Memory B cell (primary cell): ENCODE measurements around the gene EXOC1L.

Experiments
- ATAC-seq: fragments of 150-1000 bp; cut with Tn5 transposase; 2 replicates; pipeline ENCODE4 v1.10.0; 2021; ENCODE audit warnings: low read depth, mild to moderate bottlenecking, moderate library complexity
- DNase-seq, 2 donors: peaks; one replicate each; pipeline ENCODE4 v3.0.0; 2022; ENCODE audit warnings: low spot score in 2 of 2
- H3K27ac Mint-ChIP-seq: one replicate; pipeline ENCODE4 v1.8.0; 2022; ENCODE audit warnings: mild to moderate bottlenecking, moderate library complexity, mixed read lengths
- H3K27me3 Mint-ChIP-seq: one replicate; pipeline ENCODE4 v1.8.0; 2022; ENCODE audit warnings: mixed read lengths
- H3K36me3 Mint-ChIP-seq: one replicate; pipeline ENCODE4 v1.8.0; 2022; ENCODE audit warnings: mild to moderate bottlenecking, mixed read lengths
- H3K4me1 Mint-ChIP-seq: one replicate; pipeline ENCODE4 v1.8.0; 2022; ENCODE audit warnings: mixed read lengths
- H3K4me3 Mint-ChIP-seq: one replicate; pipeline ENCODE4 v1.8.0; 2022; ENCODE audit warnings: mild to moderate bottlenecking, moderate library complexity, mixed read lengths
- H3K9me3 Mint-ChIP-seq: one replicate; pipeline ENCODE4 v1.8.0; 2022; ENCODE audit warnings: mixed read lengths

EXOC1L gene

GRCh38 chr4:55819634-55820033, at the start of gene EXOC1L:
Gene EXOC1L, plus strand, starts transcription at chr4:55819790. Its CDS starts 237 bp downstream, at chr4:55820027.
- DNase-seq = no peak
- H3K4me3 Mint-ChIP-seq = peak within 1 kb of the TSS; percentile 25

GRCh38 chr4:55770662-55771061, 48.9 kb upstream of the EXOC1L start:
- H3K27ac Mint-ChIP-seq = no peak overlapping the region
- no peak for ATAC-seq

More at GRCh38 chr4:55819634-55820033, at the start of gene EXOC1L:
- Mint-ChIP-seq H3K27ac (no peak within 1 kb of the TSS), H3K36me3 (peaks cover 2% of the 10 kb centered on the region), H3K27me3 (peaks cover 7% of the 10 kb centered on the region), H3K9me3 (peaks cover 1% of the 10 kb centered on the region), H3K4me1 (peaks cover 5% of the 10 kb centered on the region)
- no peak for ATAC-seq

GRCh38 chr4:55781341-55781740, 38.2 kb upstream of the EXOC1L start:
- DNase-seq (no peak), ATAC-seq (no peak)
- H3K4me1 Mint-ChIP-seq = no peaks in the 10 kb centered on the region
- H3K27me3 Mint-ChIP-seq = no peaks in the 10 kb centered on the region
- H3K27ac Mint-ChIP-seq = no peak overlapping the region
- H3K36me3 Mint-ChIP-seq = no peaks in the 10 kb centered on the region
- peaks cover 1% of the 10 kb centered on the region for H3K9me3 Mint-ChIP-seq
- H3K4me3 Mint-ChIP-seq = no peak overlapping the region

More at GRCh38 chr4:55770662-55771061, 48.9 kb upstream of the EXOC1L start:
- H3K9me3 Mint-ChIP-seq = no peaks in the 10 kb centered on the region
- no peaks in the 10 kb centered on the region for H3K36me3 Mint-ChIP-seq
- H3K4me3 Mint-ChIP-seq = no peak overlapping the region
- DNase-seq = no peak
- peaks cover 7% of the 10 kb centered on the region for H3K27me3 Mint-ChIP-seq
- H3K4me1 Mint-ChIP-seq = no peaks in the 10 kb centered on the region

GRCh38 chr4:55781812-55782211, 37.8 kb upstream of the EXOC1L start:
- no peaks in the 10 kb centered on the region for H3K27me3 Mint-ChIP-seq
- ATAC-seq (no peak), DNase-seq (no peak)
- H3K9me3 Mint-ChIP-seq = peaks cover 1% of the 10 kb centered on the region
- no peaks in the 10 kb centered on the region for H3K36me3 Mint-ChIP-seq
- no peaks in the 10 kb centered on the region for H3K4me1 Mint-ChIP-seq
- H3K27ac Mint-ChIP-seq = no peak overlapping the region
- no peak overlapping the region for H3K4me3 Mint-ChIP-seq

- DNase-seq (no peak), ATAC-seq (no peak)
- no peaks in the 10 kb centered on the region for H3K27me3 Mint-ChIP-seq
- H3K36me3 Mint-ChIP-seq = no peaks in the 10 kb centered on the region
- no peak overlapping the region for H3K4me3 Mint-ChIP-seq
- no peaks in the 10 kb centered on the region for H3K4me1 Mint-ChIP-seq
- no peaks in the 10 kb centered on the region for H3K9me3 Mint-ChIP-seq
- no peak overlapping the region for H3K27ac Mint-ChIP-seq
Measured at GRCh38 chr4:55783584-55783983, 36.0 kb upstream of the EXOC1L start.

- peaks cover 5% of the 10 kb centered on the region for H3K27me3 Mint-ChIP-seq
- H3K4me1 Mint-ChIP-seq = no peaks in the 10 kb centered on the region
- DNase-seq (no peak), ATAC-seq (no peak)
- H3K4me3 Mint-ChIP-seq = no peak overlapping the region
- H3K36me3 Mint-ChIP-seq = no peaks in the 10 kb centered on the region
- H3K9me3 Mint-ChIP-seq = no peaks in the 10 kb centered on the region
- H3K27ac Mint-ChIP-seq = no peak overlapping the region
Measured at GRCh38 chr4:55784747-55785146, 34.8 kb upstream of the EXOC1L start.

- Mint-ChIP-seq H3K27me3 (peaks cover 19% of the 10 kb centered on the region), H3K9me3 (no peaks in the 10 kb centered on the region), H3K4me3 (no peak overlapping the region), H3K36me3 (no peaks in the 10 kb centered on the region), H3K4me1 (no peaks in the 10 kb centered on the region), H3K27ac (no peak overlapping the region)
- DNase-seq (no peak), ATAC-seq (no peak)
Measured at GRCh38 chr4:55791666-55792065, 27.9 kb upstream of the EXOC1L start.

GRCh38 chr4:55793479-55793878, 26.1 kb upstream of the EXOC1L start:
- Mint-ChIP-seq H3K4me3 (no peak overlapping the region), H3K36me3 (no peaks in the 10 kb centered on the region), H3K4me1 (no peaks in the 10 kb centered on the region), H3K27me3 (peaks cover 21% of the 10 kb centered on the region), H3K9me3 (no peaks in the 10 kb centered on the region), H3K27ac (no peak overlapping the region)
- no peak for DNase-seq
- ATAC-seq = no peak

GRCh38 chr4:55794053-55794452, 25.5 kb upstream of the EXOC1L start:
- Mint-ChIP-seq H3K27me3 (peaks cover 19% of the 10 kb centered on the region), H3K27ac (no peak overlapping the region), H3K4me3 (no peak overlapping the region), H3K4me1 (no peaks in the 10 kb centered on the region), H3K36me3 (no peaks in the 10 kb centered on the region), H3K9me3 (no peaks in the 10 kb centered on the region)
- ATAC-seq = no peak
- DNase-seq = no peak

GRCh38 chr4:55795341-55795740, 24.2 kb upstream of the EXOC1L start:
- Mint-ChIP-seq H3K27me3 (peaks cover 16% of the 10 kb centered on the region), H3K4me3 (no peak overlapping the region), H3K36me3 (no peaks in the 10 kb centered on the region), H3K27ac (no peak overlapping the region), H3K4me1 (no peaks in the 10 kb centered on the region), H3K9me3 (no peaks in the 10 kb centered on the region)
- ATAC-seq = no peak
- DNase-seq = no peak

- Mint-ChIP-seq H3K4me1 (no peaks in the 10 kb centered on the region), H3K9me3 (no peaks in the 10 kb centered on the region), H3K36me3 (no peaks in the 10 kb centered on the region), H3K27me3 (peaks cover 8% of the 10 kb centered on the region), H3K27ac (no peak overlapping the region), H3K4me3 (no peak overlapping the region)
- ATAC-seq (no peak), DNase-seq (no peak)
Measured at GRCh38 chr4:55801498-55801897, 18.1 kb upstream of the EXOC1L start.

GRCh38 chr4:55807556-55807955, 12.0 kb upstream of the EXOC1L start:
- DNase-seq (no peak), ATAC-seq (no peak)
- Mint-ChIP-seq H3K4me1 (no peaks in the 10 kb centered on the region), H3K4me3 (no peak overlapping the region), H3K27me3 (peaks cover 14% of the 10 kb centered on the region), H3K36me3 (no peaks in the 10 kb centered on the region), H3K27ac (no peak overlapping the region), H3K9me3 (peaks cover 1% of the 10 kb centered on the region)

- no peak overlapping the region for H3K4me3 Mint-ChIP-seq
- ATAC-seq = no peak
- DNase-seq = no peak
- no peaks in the 10 kb centered on the region for H3K36me3 Mint-ChIP-seq
- peaks cover 2% of the 10 kb centered on the region for H3K9me3 Mint-ChIP-seq
- no peaks in the 10 kb centered on the region for H3K4me1 Mint-ChIP-seq
- peaks cover 13% of the 10 kb centered on the region for H3K27me3 Mint-ChIP-seq
- H3K27ac Mint-ChIP-seq = no peak overlapping the region
Measured at GRCh38 chr4:55808186-55808585, 11.4 kb upstream of the EXOC1L start.

- Mint-ChIP-seq H3K36me3 (no peaks in the 10 kb centered on the region), H3K9me3 (peaks cover 2% of the 10 kb centered on the region), H3K27me3 (peaks cover 12% of the 10 kb centered on the region), H3K4me3 (no peak overlapping the region), H3K4me1 (no peaks in the 10 kb centered on the region), H3K27ac (no peak overlapping the region)
- DNase-seq (no peak), ATAC-seq (no peak)
Measured at GRCh38 chr4:55808632-55809031, 11.0 kb upstream of the EXOC1L start.

- DNase-seq = no peak
Measured at GRCh38 chr4:55817691-55818090, 1.9 kb upstream of the EXOC1L start.

More at GRCh38 chr4:55817691-55818090, 1.9 kb upstream of the EXOC1L start:
- Mint-ChIP-seq H3K4me3 (no peak overlapping the region), H3K9me3 (peaks cover 2% of the 10 kb centered on the region), H3K36me3 (peaks cover 2% of the 10 kb centered on the region), H3K27me3 (peaks cover 7% of the 10 kb centered on the region), H3K4me1 (peaks cover 5% of the 10 kb centered on the region), H3K27ac (no peak overlapping the region)
- ATAC-seq = no peak
